H1 (cell line): ENCODE measurements around the gene KIFC1. TPM values are rescaled to one million over a fixed set of nuclear protein-coding genes. Genes with fewer than 3 reads are reported as not detected.
"Not testable (repeated sequence)": the region's sequence is repeated elsewhere in the genome, so short reads cannot be mapped to it uniquely, and the experiment has no call there.

Source experiments
- CTCF ChIA-PET: fragments of 300-600 bp; sonication (Branson Sonifier 250); formaldehyde crosslinking; loops from one replicate; lab custom pipeline; 2021; ENCODE audit not compliant: partially characterized antibody; lab: Charles Lee
- POLR2A ChIA-PET: fragments of 300-600 bp; sonication (Branson Sonifier 250); formaldehyde crosslinking; loops from one replicate; lab custom pipeline; 2021; ENCODE audit warnings: inconsistent platforms; ENCODE audit not compliant: partially characterized antibody; lab: Charles Lee
- DNase-seq, 2 experiments: peaks; one replicate each; pipeline versions ENCODE4 v3.0.0 to v3.0.0-alpha.2; 2010 to 2022; ENCODE audit warnings: low spot score in 2 of 2, low read depth in 1 of 2, mixed read lengths in 1 of 2
- FAIRE-seq: peaks from 2 replicates; lab custom pipeline; 2011; peaks lifted over from hg19 to GRCh38; lab: Jason Lieb, UNC
- H2AFZ ChIP-seq: 2 replicates; pipeline ENCODE4 v1.8.1; 2012; ENCODE audit warnings: low read length, inconsistent platforms
- H2AK5ac ChIP-seq: 2 replicates; pipeline ENCODE4 v1.6.1; 2013; ENCODE audit warnings: low read depth, low read length
- H2BK120ac ChIP-seq: replicated peaks from 2 replicates; pipeline ENCODE3; 2013; ENCODE audit warnings: low read depth, low read length, inconsistent platforms
- H2BK12ac ChIP-seq: 2 replicates; pipeline ENCODE4 v1.6.1; 2013; ENCODE audit warnings: low read depth, low read length
- H2BK15ac ChIP-seq: 2 replicates; pipeline ENCODE4 v1.6.1; 2013; ENCODE audit warnings: low read length
- H2BK20ac ChIP-seq: 2 replicates; pipeline ENCODE4 v1.6.1; 2013; ENCODE audit warnings: low read length
- H2BK5ac ChIP-seq: 2 replicates; pipeline ENCODE4 v1.6.1; 2013; ENCODE audit warnings: low read depth, low read length
- H3K14ac ChIP-seq: 2 replicates; pipeline ENCODE4 v1.6.1; 2013; ENCODE audit warnings: inconsistent platforms; ENCODE audit not compliant: insufficient read length
- H3K18ac ChIP-seq: 2 replicates; pipeline ENCODE4 v1.6.1; 2013; ENCODE audit warnings: low read length; ENCODE audit errors: extremely low read depth
- H3K23ac ChIP-seq: 2 replicates; pipeline ENCODE4 v1.6.1; 2013; ENCODE audit warnings: inconsistent platforms; ENCODE audit not compliant: insufficient read length
- H3K23me2 ChIP-seq: 2 replicates; pipeline ENCODE4 v1.6.1; 2013; ENCODE audit warnings: low read depth, low read length
- H3K27ac ChIP-seq: 2 replicates; pipeline ENCODE4 v1.6.1; 2011; ENCODE audit warnings: low read depth, low read length, inconsistent platforms
- H3K27me3 ChIP-seq, 4 experiments: replicated peaks in 1 of 4; 1 replicate in 1 of 4; 2 replicates in 3 of 4; pipeline versions ENCODE4 v1.6.1 to v1.8.1; 2011 to 2013; ENCODE audit warnings: low read length in 3 of 4, mild to moderate bottlenecking in 3 of 4, inconsistent platforms in 2 of 4, mixed read lengths in 2 of 4, moderate library complexity in 1 of 4; ENCODE audit not compliant: control insufficient read depth in 3 of 4, insufficient read depth in 3 of 4; ENCODE audit errors: extremely low read depth in 1 of 4
- H3K36me3 ChIP-seq, 4 experiments: 2 replicates each; pipeline versions ENCODE4 v1.6.1 to v1.8.1; 2011 to 2013; ENCODE audit warnings: mild to moderate bottlenecking in 4 of 4, low read length in 3 of 4, moderate library complexity in 2 of 4, control low read depth in 1 of 4, inconsistent platforms in 1 of 4; ENCODE audit not compliant: insufficient read depth in 4 of 4, control insufficient read depth in 2 of 4
- H3K4ac ChIP-seq: replicated peaks from 2 replicates; pipeline ENCODE3; 2013; ENCODE audit warnings: low read length, low read depth, mixed read lengths, inconsistent platforms; ENCODE audit not compliant: insufficient read length
- H3K4me1 ChIP-seq, 4 experiments: replicated peaks in 1 of 4; 1 replicate in 1 of 4; 2 replicates in 3 of 4; pipeline versions ENCODE4 v1.6.1 to v1.8.1; 2011 to 2013; ENCODE audit warnings: low read length in 3 of 4, inconsistent platforms in 2 of 4, mixed read lengths in 1 of 4; ENCODE audit not compliant: insufficient read depth in 4 of 4, control insufficient read depth in 3 of 4
- H3K4me2 ChIP-seq, 2 experiments: 2 replicates each; pipeline versions ENCODE4 v1.6.1 to v1.8.1; 2011 to 2013; ENCODE audit warnings: low read depth in 2 of 2, low read length in 2 of 2, control low read depth in 1 of 2, inconsistent platforms in 1 of 2, mild to moderate bottlenecking in 1 of 2; ENCODE audit not compliant: insufficient read depth in 1 of 2
- H3K4me3 ChIP-seq, 4 experiments: fragments of 200-600, 300-600 bp in 1 of 4; sonication (generic), shearing (Covaris generic), sonication (Bioruptor Twin) in 1 of 4; 2 replicates each; pipeline versions ENCODE4 v1.5.1 to v1.8.1; 2011 to 2016; ENCODE audit warnings: low read length in 4 of 4, low read depth in 3 of 4, control low read depth in 2 of 4, inconsistent platforms in 2 of 4, mild to moderate bottlenecking in 2 of 4, mixed read lengths in 1 of 4, moderate library complexity in 1 of 4; ENCODE audit not compliant: insufficient read depth in 2 of 4; ENCODE audit errors: extremely low read depth in 1 of 4
- H3K56ac ChIP-seq: replicated peaks from 2 replicates; pipeline ENCODE3; 2013; ENCODE audit warnings: low read depth, mild to moderate bottlenecking, mixed read lengths, low read length, inconsistent platforms; ENCODE audit not compliant: insufficient read length
- H3K79me1 ChIP-seq: 2 replicates; pipeline ENCODE4 v1.6.1; 2013; ENCODE audit warnings: low read depth, low read length, control low read depth
- H3K79me2 ChIP-seq, 2 experiments: 2 replicates each; pipeline versions ENCODE4 v1.6.1 to v1.8.1; 2012 to 2013; ENCODE audit warnings: low read length in 2 of 2, mild to moderate bottlenecking in 2 of 2, inconsistent platforms in 1 of 2; ENCODE audit not compliant: insufficient read depth in 2 of 2, control insufficient read depth in 1 of 2
- H3K9ac ChIP-seq, 4 experiments: replicated peaks in 1 of 4; 1 replicate in 1 of 4; 2 replicates in 3 of 4; pipeline versions ENCODE4 v1.6.1 to v1.8.1; 2011 to 2013; ENCODE audit warnings: low read depth in 3 of 4, low read length in 3 of 4, control low read depth in 2 of 4, mild to moderate bottlenecking in 2 of 4, moderate library complexity in 2 of 4, inconsistent platforms in 1 of 4; ENCODE audit errors: extremely low read depth in 1 of 4
- H3K9me3 ChIP-seq, 2 experiments: 2 replicates each; pipeline versions ENCODE4 v1.6.1 to v1.8.1; 2012 to 2013; ENCODE audit warnings: mild to moderate bottlenecking in 2 of 2, moderate library complexity in 2 of 2, control low read depth in 1 of 2, inconsistent platforms in 1 of 2, low read depth in 1 of 2, low read length in 1 of 2, mixed read lengths in 1 of 2; ENCODE audit not compliant: insufficient read depth in 2 of 2
- H4K20me1 ChIP-seq, 2 experiments: replicated peaks in 1 of 2; 2 replicates each; pipeline versions ENCODE3 to v1.8.1; 2011 to 2013; ENCODE audit warnings: inconsistent platforms in 2 of 2, low read length in 2 of 2, mild to moderate bottlenecking in 1 of 2; ENCODE audit not compliant: insufficient read depth in 2 of 2, control insufficient read depth in 1 of 2
- H4K5ac ChIP-seq: 2 replicates; pipeline ENCODE4 v1.6.1; 2013; ENCODE audit warnings: low read length, low read depth, mixed read lengths, inconsistent platforms; ENCODE audit not compliant: insufficient read length
- H4K8ac ChIP-seq: 2 replicates; pipeline ENCODE4 v1.8.0; 2013; ENCODE audit warnings: mild to moderate bottlenecking, moderate library complexity, low read length, inconsistent platforms; ENCODE audit not compliant: insufficient read depth; ENCODE audit errors: extremely low read depth
- H4K91ac ChIP-seq: replicated peaks from 2 replicates; pipeline ENCODE3; 2013; ENCODE audit warnings: low read length, mixed read lengths, inconsistent platforms; ENCODE audit not compliant: insufficient read length
- WGBS, 2 experiments: shearing (Covaris generic) in 1 of 2; methylation state at CpG; one replicate each; pipeline versions ENCODE4 v1.1.6 to v1.1.7; 2013 to 2015; ENCODE audit warnings: low lambda C conversion rate in 2 of 2, mixed read lengths in 2 of 2, inconsistent platforms in 1 of 2, low coverage in 1 of 2, missing lambda C conversion rate in 1 of 2; ENCODE audit not compliant: insufficient replicate concordance in 2 of 2, insufficient coverage in 1 of 2, insufficient read length in 1 of 2; ENCODE audit errors: extremely low coverage in 1 of 2, missing lambda C conversion rate in 1 of 2; 5-methylcytosine and 5-hydroxymethylcytosine counted together
- polyA plus RNA-seq, 7 experiments: library from polyadenylated mRNA; depleted of rRNA in 3 of 7; stranded (reverse) in 5 of 7; unstranded in 2 of 7; fragments of >200 nt in 5 of 7; fragments of 200-250 nt in 2 of 7; gene quantifications; 1 replicate in 5 of 7; 2 replicates in 1 of 7; 4 replicates in 1 of 7; pipeline versions ENCODE4 v1.2.1 to v1.2.3, GENCODE V29; 2011 to 2013; ENCODE audit warnings: missing spikeins in 2 of 7, mixed read lengths in 2 of 7
- total RNA-seq: library from RNA; stranded (reverse); fragmentation: NEBNext Ultra II Directional; extraction: Animal tissue kit (Norgen Biotek cat#: 25700); gene quantifications from 2 replicates; pipeline ENCODE4 v1.2.1, GENCODE V29; 2021

The KIFC1 gene
- total and polyA plus RNA-seq, 2 of the 8 experiments (the other 6 are each of a cell fraction or from before 2014, with no cell fraction given) = 46.6 to 64.3 TPM

- not testable (repeated sequence) for H3K4ac ChIP-seq, H3K23ac ChIP-seq, H3K4me1 ChIP-seq, H2BK20ac ChIP-seq, H3K56ac ChIP-seq, DNase-seq, H3K14ac ChIP-seq, H3K4me3 ChIP-seq, H2BK12ac ChIP-seq, H3K18ac ChIP-seq, H3K9me3 ChIP-seq, FAIRE-seq, H2AFZ ChIP-seq, H2BK5ac ChIP-seq, H3K27me3 ChIP-seq, H4K5ac ChIP-seq, H4K8ac ChIP-seq, H3K4me2 ChIP-seq, H2BK120ac ChIP-seq, H3K79me2 ChIP-seq, H4K91ac ChIP-seq, H2BK15ac ChIP-seq, H3K36me3 ChIP-seq, H3K23me2 ChIP-seq, H3K9ac ChIP-seq, H4K20me1 ChIP-seq, H3K27ac ChIP-seq, H2AK5ac ChIP-seq, H3K79me1 ChIP-seq
- ChIA-PET CTCF (interaction anchor here (0.9 to 3.7 kb wide), 2 partner anchors 13 to 67 kb away, joined by 3 to 23 read pairs; no protein-coding TSS in a partner anchor), POLR2A (interaction anchor here (1.5 kb wide), 1 partner anchor 18 kb away, joined by 3 read pairs; no protein-coding TSS in a partner anchor)
- 86 to 100% methylated on average over 1 to 5 of the region's 5 CpGs for WGBS, 2 experiments
Measured at GRCh38 chr6:33346972-33347371, 44.7 kb upstream of the KIFC1 start.
